ENCODE measurements around the gene ELL2. TPM values are rescaled to one million over a fixed set of nuclear protein-coding genes. Genes with fewer than 3 reads are reported as not detected.

ELL2 gene
- polyA plus RNA-seq, 1 donor (not counting 4 experiments of a cell fraction or from before 2014, with no cell fraction given) = 100 TPM

GRCh38 chr5:95934207-95934804 lies 27.3 kb downstream of the ELL2 start:
- Histone ChIP-seq H3K9me3 (ENCODE audit: control insufficient read depth, low read depth, low read length) (no peaks in the 10 kb centered on the region), H3K27me3 (ENCODE audit: control insufficient read depth, extremely low read depth, insufficient read depth, low read length) (no peaks in the 10 kb centered on the region), H4K20me1 (ENCODE audit: control insufficient read depth, extremely low read depth, insufficient read depth, low read length) (peaks cover 12% of the 10 kb centered on the region), H3K4me1 (ENCODE audit: control insufficient read depth, extremely low read depth, insufficient read depth, low read length) (peaks cover 42% of the 10 kb centered on the region), H3K9me1 (ENCODE audit: control insufficient read depth, extremely low read depth, insufficient read depth, low read length) (no peaks in the 10 kb centered on the region), H3K79me2 (ENCODE audit: control insufficient read depth, insufficient read depth, low read length) (peaks cover 86% of the 10 kb centered on the region), H3K4me3 (ENCODE audit: control insufficient read depth in 2 of 3, extremely low read depth in 1 of 3, insufficient read depth in 2 of 3, low read depth in 1 of 3, low read length in 3 of 3) (no peak overlapping the region), H3K4me2 (ENCODE audit: control insufficient read depth, extremely low read depth, insufficient read depth, low read depth, low read length) (no peak overlapping the region), H3K36me3 (ENCODE audit: control insufficient read depth in 2 of 2, extremely low read depth in 1 of 2, insufficient read depth in 2 of 2, low read length in 2 of 2) (peaks cover 4 to 19% of the 10 kb centered on the region in 2 experiments), H3K9ac (ENCODE audit: control insufficient read depth, extremely low read depth, insufficient read depth, low read length) (no peak overlapping the region), H2AFZ (ENCODE audit: control insufficient read depth, low read length) (no peak overlapping the region), H3K27ac (ENCODE audit: control insufficient read depth, insufficient read depth, low read length) (no peak overlapping the region)
- no peak for TF ChIP-seq EZH2 (IDR thresholded peaks at IDR 0.05; ENCODE audit: low read length)
- no peak for TF ChIP-seq CTCF (optimal IDR thresholded peaks at IDR 0.05 in 1 of 3, IDR thresholded peaks at IDR 0.05 in 1 of 3, conservative IDR thresholded peaks at IDR 0.05 in 1 of 3; ENCODE audit: extremely low read depth in 1 of 3, insufficient read depth in 2 of 3, low read length in 3 of 3)
- dilution Hi-C loops (cut with MboI; ENCODE audit: extremely low pct_ligation_motif_present, low sequenced_read_pairs) = no loop called here
- FAIRE-seq = no peak
- no peak for DNase-seq (ENCODE audit: low read depth, low spot score)

GRCh38 chr5:95932941-95933340 lies 28.7 kb downstream of the ELL2 start:
- H3K79me2 ChIP-seq (ENCODE audit: control insufficient read depth, insufficient read depth, low read length) = peaks cover 86% of the 10 kb centered on the region
- no peak overlapping the region for H3K27ac ChIP-seq (ENCODE audit: control insufficient read depth, insufficient read depth, low read length)
- H3K9me1 ChIP-seq (ENCODE audit: control insufficient read depth, extremely low read depth, insufficient read depth, low read length) = no peaks in the 10 kb centered on the region
- TF ChIP-seq EZH2 (IDR thresholded peaks at IDR 0.05; ENCODE audit: low read length) (no peak), CTCF (optimal IDR thresholded peaks at IDR 0.05 in 1 of 3, IDR thresholded peaks at IDR 0.05 in 1 of 3, conservative IDR thresholded peaks at IDR 0.05 in 1 of 3; ENCODE audit: extremely low read depth in 1 of 3, insufficient read depth in 2 of 3, low read length in 3 of 3) (no peak)
- H3K36me3 ChIP-seq (ENCODE audit: control insufficient read depth in 2 of 2, extremely low read depth in 1 of 2, insufficient read depth in 2 of 2, low read length in 2 of 2) = peaks cover 6 to 15% of the 10 kb centered on the region in 2 experiments
- peaks cover 18% of the 10 kb centered on the region for H4K20me1 ChIP-seq (ENCODE audit: control insufficient read depth, extremely low read depth, insufficient read depth, low read length)
- peaks cover 39% of the 10 kb centered on the region for H3K4me1 ChIP-seq (ENCODE audit: control insufficient read depth, extremely low read depth, insufficient read depth, low read length)
- no peak overlapping the region for H3K4me2 ChIP-seq (ENCODE audit: control insufficient read depth, extremely low read depth, insufficient read depth, low read depth, low read length)
- H2AFZ ChIP-seq (ENCODE audit: control insufficient read depth, low read length) = no peak overlapping the region
- DNase-seq (ENCODE audit: low read depth, low spot score) = no peak
- H3K4me3 ChIP-seq (ENCODE audit: control insufficient read depth in 2 of 3, extremely low read depth in 1 of 3, insufficient read depth in 2 of 3, low read depth in 1 of 3, low read length in 3 of 3) = no peak overlapping the region
- no peak for FAIRE-seq
- dilution Hi-C loops (cut with MboI; ENCODE audit: extremely low pct_ligation_motif_present, low sequenced_read_pairs) = no loop called here
- no peaks in the 10 kb centered on the region for H3K27me3 ChIP-seq (ENCODE audit: control insufficient read depth, extremely low read depth, insufficient read depth, low read length)
- no peaks in the 10 kb centered on the region for H3K9me3 ChIP-seq (ENCODE audit: control insufficient read depth, low read depth, low read length)
- no peak overlapping the region for H3K9ac ChIP-seq (ENCODE audit: control insufficient read depth, extremely low read depth, insufficient read depth, low read length)
